Type B pancreatic cell (in vitro differentiated cells): ENCODE data around the gene CLEC4M. TPM values are rescaled to one million over a fixed set of nuclear protein-coding genes. Genes with fewer than 3 reads are reported as not detected.

Source experiments
- DNase-seq: peaks from one replicate; pipeline ENCODE4 v3.0.0; 2021; ENCODE audit warnings: mixed read lengths; ENCODE audit not compliant: unreplicated experiment; ENCODE audit errors: extremely low spot score
- H3K27ac Mint-ChIP-seq: 2 replicates; pipeline ENCODE4 v1.8.0; 2021; ENCODE audit warnings: mild to moderate bottlenecking, mixed read lengths
- H3K27me3 Mint-ChIP-seq: 2 replicates; pipeline ENCODE4 v1.8.0; 2021; ENCODE audit warnings: mixed read lengths
- H3K36me3 Mint-ChIP-seq: 2 replicates; pipeline ENCODE4 v1.8.0; 2021; ENCODE audit warnings: mixed read lengths
- H3K4me1 Mint-ChIP-seq: one replicate; pipeline ENCODE4 v1.8.0; 2021; ENCODE audit warnings: mixed read lengths; ENCODE audit not compliant: unreplicated experiment
- H3K4me3 Mint-ChIP-seq: 2 replicates; pipeline ENCODE4 v1.8.0; 2021; ENCODE audit warnings: mild to moderate bottlenecking, mixed read lengths
- H3K9me3 Mint-ChIP-seq: 2 replicates; pipeline ENCODE4 v1.8.0; 2021; ENCODE audit warnings: mixed read lengths
- CTCF ChIP-seq: fragments of 200-600 bp; sonication (generic); conservative IDR thresholded peaks from 2 replicates; pipeline ENCODE4 v1.5.0; 2021; ENCODE audit warnings: antibody characterized with exemption, mild to moderate bottlenecking
- total RNA-seq: library from RNA; stranded (reverse); gene quantifications from 2 replicates; pipeline ENCODE4 v1.2.1, GENCODE V29; 2021; ENCODE audit warnings: low replicate concordance

The CLEC4M gene
- total RNA-seq, 1 donor from 2014 or later: 0.48 TPM

- peak; percentile 78 for TF ChIP-seq CTCF
- peaks cover 6% of the 10 kb centered on the region for H3K4me1 Mint-ChIP-seq
- DNase-seq: no peak
- H3K27me3 Mint-ChIP-seq: peaks cover 35% of the 10 kb centered on the region
- H3K27ac Mint-ChIP-seq: peak overlapping the region; percentile 77
- no peaks in the 10 kb centered on the region for H3K36me3 Mint-ChIP-seq
- H3K9me3 Mint-ChIP-seq: no peaks in the 10 kb centered on the region
- peak overlapping the region; percentile 74 for H3K4me3 Mint-ChIP-seq
Measured at GRCh38 chr19:7799640-7800355, 36.8 kb downstream of the CLEC4M start.

GRCh38 chr19:7801020-7801570 lies 38.1 kb downstream of the CLEC4M start:
- H3K4me1 Mint-ChIP-seq: peaks cover 6% of the 10 kb centered on the region
- no peak for TF ChIP-seq CTCF

GRCh38 chr19:7806234-7806633 lies 43.2 kb downstream of the CLEC4M start:
- Mint-ChIP-seq H3K27me3 (peaks cover 5% of the 10 kb centered on the region), H3K4me3 (no peak overlapping the region), H3K9me3 (no peaks in the 10 kb centered on the region), H3K27ac (no peak overlapping the region), H3K36me3 (no peaks in the 10 kb centered on the region), H3K4me1 (no peaks in the 10 kb centered on the region)
- no peak for TF ChIP-seq CTCF
- no peak for DNase-seq

More at GRCh38 chr19:7801020-7801570, 38.1 kb downstream of the CLEC4M start:
- no peak for DNase-seq
- Mint-ChIP-seq H3K9me3 (no peaks in the 10 kb centered on the region), H3K36me3 (no peaks in the 10 kb centered on the region), H3K4me3 (no peak overlapping the region), H3K27me3 (peaks cover 31% of the 10 kb centered on the region), H3K27ac (no peak overlapping the region)

- TF ChIP-seq CTCF: no peak
- DNase-seq: no peak
Measured at GRCh38 chr19:7806876-7807275, 43.8 kb downstream of the CLEC4M start.

GRCh38 chr19:7808108-7808507 lies 45.1 kb downstream of the CLEC4M start:
- H3K4me3 Mint-ChIP-seq: no peak overlapping the region
- H3K36me3 Mint-ChIP-seq: no peaks in the 10 kb centered on the region
- no peak overlapping the region for H3K27ac Mint-ChIP-seq
- no peak for DNase-seq
- H3K9me3 Mint-ChIP-seq: no peaks in the 10 kb centered on the region
- no peaks in the 10 kb centered on the region for H3K4me1 Mint-ChIP-seq
- no peak for TF ChIP-seq CTCF
- peaks cover 5% of the 10 kb centered on the region for H3K27me3 Mint-ChIP-seq

More at GRCh38 chr19:7806876-7807275, 43.8 kb downstream of the CLEC4M start:
- no peaks in the 10 kb centered on the region for H3K9me3 Mint-ChIP-seq
- no peak overlapping the region for H3K27ac Mint-ChIP-seq
- H3K27me3 Mint-ChIP-seq: peaks cover 5% of the 10 kb centered on the region
- H3K4me1 Mint-ChIP-seq: no peaks in the 10 kb centered on the region
- H3K36me3 Mint-ChIP-seq: no peaks in the 10 kb centered on the region
- no peak overlapping the region for H3K4me3 Mint-ChIP-seq
